ENCODE measurements around the gene GALNT12.

The GALNT12 gene

GRCh38 chr9:98834386-98834785, 26.9 kb downstream of the GALNT12 start:
- DNase-seq = no peak

DNA sequence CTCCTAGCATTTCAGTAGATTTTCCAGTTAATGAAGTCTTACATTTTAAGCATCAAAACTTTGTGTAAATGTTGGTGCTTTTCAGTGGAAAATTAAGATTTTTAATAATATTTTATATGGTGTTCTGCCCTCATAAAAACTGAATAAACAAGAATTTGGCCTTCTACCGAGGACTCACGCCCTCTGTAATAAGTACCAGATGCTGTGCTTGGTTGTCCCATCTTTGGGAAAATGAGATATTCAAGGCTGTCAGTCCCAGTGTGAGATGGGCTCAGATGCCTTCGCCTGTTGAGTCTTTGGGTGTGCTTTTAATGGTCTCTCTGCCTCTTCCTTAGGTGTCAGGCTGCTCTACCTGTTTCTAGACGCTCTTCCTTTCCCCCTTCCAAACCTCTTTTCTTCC, 28.7 kb downstream of the GALNT12 start:
- DNase-seq = no peak

- DNase-seq = no peak
These were observed 30.0 kb downstream of the GALNT12 start for GRCh38 chr9:98837516-98837915.

GRCh38 chr9:98838155-98838867, 30.8 kb downstream of the GALNT12 start:
- DNase-seq = no peak

- no peak for DNase-seq
These were observed 31.5 kb downstream of the GALNT12 start for GRCh38 chr9:98838868-98839565.

- DNase-seq = no peak
These were observed 32.3 kb downstream of the GALNT12 start for GRCh38 chr9:98839724-98840123.

- no peak for DNase-seq
These were observed 35.0 kb downstream of the GALNT12 start for GRCh38 chr9:98842510-98842909.

GRCh38 chr9:98846081-98846480, 38.6 kb downstream of the GALNT12 start:
- no peak for DNase-seq

- DNase-seq = no peak
These were observed 39.4 kb downstream of the GALNT12 start for GRCh38 chr9:98846879-98847278.

GRCh38 chr9:98848450-98849149, 41.1 kb downstream of the GALNT12 start:
- peak; percentile 64 to 73 for DNase-seq

- DNase-seq = no peak
These were observed 42.1 kb downstream of the GALNT12 start for GRCh38 chr9:98849563-98849962.

- DNase-seq = no peak
These were observed 43.6 kb downstream of the GALNT12 start for GRCh38 chr9:98850851-98851729.

DNA sequence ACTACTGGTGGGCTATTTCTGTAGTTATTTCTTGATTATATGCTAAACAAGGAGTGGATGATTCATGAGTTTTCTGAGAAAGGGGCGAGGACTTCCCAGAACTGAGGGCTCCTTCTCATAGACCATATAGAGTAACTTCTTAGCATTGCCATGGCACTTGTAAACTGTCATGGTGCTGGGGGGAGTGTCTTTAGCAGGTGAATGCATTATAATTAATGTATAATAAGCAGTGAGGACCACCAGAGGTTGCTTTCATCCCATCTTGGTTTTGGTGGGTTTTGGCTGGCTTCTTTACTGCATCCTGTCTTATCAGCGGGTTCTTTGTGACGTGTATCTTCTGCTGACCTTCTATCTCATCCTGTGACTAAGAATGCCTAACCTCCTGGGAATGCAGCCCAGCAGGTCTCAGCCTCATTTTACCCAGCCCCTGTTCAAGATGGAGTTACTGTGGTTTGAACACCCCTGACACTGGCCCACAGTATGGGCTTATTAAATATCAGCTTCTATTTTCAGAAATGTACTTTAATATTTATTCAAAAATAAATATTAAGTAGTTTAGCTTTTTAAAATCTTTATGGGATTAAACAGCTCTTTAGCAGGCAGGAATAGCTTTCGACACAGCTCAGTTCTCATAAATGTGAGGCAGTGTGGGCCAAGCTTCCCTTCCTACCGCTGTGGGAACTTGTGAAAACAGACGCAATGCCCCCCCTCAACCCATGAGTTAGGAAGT, 44.4 kb downstream of the GALNT12 start:
- DNase-seq = no peak

DNA sequence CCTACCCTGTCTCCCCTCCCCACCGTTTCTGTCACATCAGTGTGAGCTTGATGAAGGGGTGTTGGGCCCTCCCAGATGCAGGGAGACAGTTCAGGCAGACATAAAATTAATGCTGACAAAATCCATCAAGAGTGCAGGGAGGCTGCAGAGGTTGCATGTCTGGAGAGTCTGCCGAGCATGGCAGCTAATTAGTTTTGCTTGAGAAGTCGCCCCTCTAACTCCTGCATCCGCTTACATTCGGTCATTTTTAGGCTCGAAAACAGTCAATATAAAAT, 44.9 kb downstream of the GALNT12 start:
- no peak for DNase-seq

DNA sequence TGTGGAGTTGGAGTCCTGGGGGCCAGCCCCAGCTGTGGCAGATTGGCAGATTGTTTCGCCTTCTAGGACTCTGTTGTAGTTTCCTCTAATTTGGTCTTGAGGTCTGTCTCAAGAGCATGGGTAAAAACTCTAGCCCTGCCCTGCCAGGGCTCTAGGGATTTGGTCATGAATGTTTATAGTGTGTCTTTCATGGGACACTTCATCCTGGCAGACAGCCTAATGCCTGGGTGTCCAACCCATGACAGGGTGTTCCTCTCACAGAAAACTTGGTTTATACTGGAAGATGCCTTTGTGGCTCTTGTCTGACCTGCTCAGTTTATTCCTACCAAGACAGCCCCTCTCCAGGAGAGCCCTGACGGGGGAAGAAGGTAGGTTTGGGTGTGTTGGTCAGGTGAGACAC, 45.5 kb downstream of the GALNT12 start:
- DNase-seq = no peak

DNA sequence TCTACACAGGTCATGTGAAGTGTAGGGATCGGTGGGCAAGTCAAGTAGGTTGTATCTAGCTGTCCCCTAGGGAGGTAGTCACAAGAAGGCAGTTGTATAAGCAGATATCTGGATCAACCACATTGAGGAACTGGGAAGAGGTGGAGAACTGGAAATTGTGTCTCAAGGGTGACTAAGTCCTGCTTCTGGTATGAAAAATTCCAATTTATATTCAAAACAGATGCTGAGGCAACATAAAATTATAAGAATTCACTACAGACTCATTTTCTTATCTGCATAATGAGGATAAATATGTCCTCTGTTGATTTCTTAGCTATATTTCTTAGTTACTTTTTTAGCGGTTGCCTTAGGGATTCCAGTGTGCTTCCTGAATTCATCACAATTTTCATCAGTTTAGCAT, 46.8 kb downstream of the GALNT12 start:
- no peak for DNase-seq

DNA sequence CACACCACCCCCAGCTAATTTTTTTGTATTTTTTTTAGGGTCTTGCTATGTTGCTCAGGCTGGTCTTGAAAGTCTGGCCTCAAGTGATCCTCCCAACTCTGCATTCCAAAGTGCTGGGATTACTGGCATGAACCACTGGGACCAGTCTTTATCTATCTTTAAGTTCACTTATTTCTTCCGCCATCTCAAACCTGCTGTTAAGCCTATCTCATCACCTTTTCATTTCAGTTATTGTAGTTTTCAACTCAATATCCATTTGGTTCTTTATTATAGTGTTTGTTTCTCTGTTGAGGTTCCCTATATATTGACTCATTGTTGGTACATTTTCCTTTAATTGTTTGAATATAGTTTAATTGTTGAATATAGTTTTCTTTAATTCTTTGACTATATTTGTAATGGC, 48.1 kb downstream of the GALNT12 start:
- no peak for DNase-seq

GRCh38 chr9:98856982-98857381, 49.5 kb downstream of the GALNT12 start:
- no peak for DNase-seq

DNA sequence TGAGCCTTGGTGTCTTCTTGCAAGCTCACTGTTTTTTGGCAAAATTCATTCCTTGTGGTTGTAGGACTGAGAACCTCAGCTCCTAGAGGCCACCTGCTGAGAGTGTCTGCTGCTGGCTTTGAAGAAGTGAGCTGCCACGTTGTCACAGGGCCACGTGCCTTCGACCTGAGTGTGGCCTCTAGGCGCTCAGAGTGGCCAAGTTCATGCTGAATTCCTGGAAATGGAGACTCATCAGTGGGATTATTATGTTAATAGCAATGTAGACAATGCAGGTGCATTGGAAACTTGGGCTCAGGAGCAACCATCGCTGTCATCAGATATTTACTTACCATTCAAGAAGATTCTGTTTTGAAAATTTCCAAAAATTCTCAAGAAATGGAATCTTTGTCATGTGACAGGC, 52.5 kb downstream of the GALNT12 start:
- no peak for DNase-seq

DNA sequence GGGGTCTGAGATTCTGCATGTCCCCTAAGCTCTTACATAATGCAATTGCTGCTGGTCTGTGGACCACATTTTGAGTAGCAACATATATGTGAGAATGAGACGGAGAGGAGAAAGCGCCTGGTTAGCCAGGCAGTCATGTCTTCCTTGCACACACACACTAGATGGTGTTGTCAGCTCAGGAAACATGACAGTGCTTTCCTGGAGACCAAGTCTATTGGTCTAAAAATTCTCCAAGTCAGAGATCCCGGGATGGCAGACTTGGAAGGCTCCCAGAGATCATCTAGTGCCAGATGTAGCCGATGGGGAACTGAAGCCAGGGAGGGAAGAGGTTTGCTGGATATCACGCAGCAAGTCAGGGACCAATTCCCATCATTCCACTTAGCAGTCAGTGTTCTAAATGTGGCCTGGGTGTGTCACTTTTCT, 53.4 kb downstream of the GALNT12 start:
- no peak for DNase-seq

DNA sequence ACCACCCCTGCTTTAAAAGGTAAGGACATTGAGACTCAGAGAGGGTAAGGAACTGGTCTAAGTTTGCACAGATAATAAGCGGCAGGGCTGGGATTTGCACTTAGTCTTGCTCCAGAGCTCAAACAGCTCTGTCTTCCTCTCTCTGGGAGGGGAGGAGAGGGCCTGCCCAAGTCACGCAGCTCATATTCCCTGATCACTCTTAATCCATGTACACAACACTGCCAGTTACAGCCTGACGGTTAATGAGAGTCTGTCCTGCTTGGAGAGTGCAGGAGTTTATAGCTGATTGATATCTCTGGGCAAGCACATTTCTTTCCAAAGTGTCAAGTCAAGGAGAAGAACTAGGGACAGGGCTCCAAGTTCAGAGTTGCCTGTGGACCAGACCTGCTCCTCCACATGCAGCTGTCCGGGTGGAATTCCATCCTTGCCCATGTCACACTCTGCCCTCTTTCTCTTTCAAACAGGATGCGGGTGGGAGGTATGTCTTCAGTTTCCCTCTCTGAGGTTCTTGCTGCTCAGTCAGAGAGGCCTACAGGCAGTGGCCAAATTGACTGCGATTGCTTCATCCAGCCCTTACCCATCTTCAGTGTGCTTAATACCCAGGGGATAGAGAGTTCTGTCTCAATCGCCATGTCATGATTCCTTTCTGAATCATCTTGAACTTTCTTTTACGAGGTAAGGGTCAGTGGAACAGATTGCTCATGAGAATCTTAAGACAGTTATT, 54.5 kb downstream of the GALNT12 start:
- DNase-seq = no peak

DNA sequence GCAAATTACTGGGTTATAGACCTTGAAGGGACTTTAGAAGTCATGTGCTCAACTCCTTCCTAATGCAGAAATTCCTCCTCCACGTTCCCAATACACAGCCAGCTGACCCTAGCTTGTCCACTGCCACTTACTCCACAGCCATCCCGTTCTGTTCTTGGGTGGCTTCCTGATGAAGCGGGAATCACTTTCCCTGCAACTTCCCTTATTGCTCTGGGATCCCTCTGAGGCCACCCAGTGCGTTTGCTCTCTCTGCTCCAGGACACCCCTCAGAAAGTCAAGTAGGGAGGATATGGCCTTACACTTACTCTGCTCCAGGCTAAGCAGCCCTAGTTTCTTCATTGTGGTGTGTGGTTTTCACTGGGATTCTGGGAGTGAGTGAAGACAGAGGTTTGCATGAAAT, 55.5 kb downstream of the GALNT12 start:
- no peak for DNase-seq

Data from CD4-positive, alpha-beta T cell treated with Interleukin-4 for 1 hour (primary cell).